Activated B cell treated with CpG ODN at 0.5 μM for 24 hours (primary cell): Measurements from ENCODE around the gene DNAAF2. TPM values are rescaled to one million over a fixed set of nuclear protein-coding genes. Genes with fewer than 3 reads are reported as not detected.

ENCODE experiments used
- ATAC-seq: fragments of 200-7000 bp; cut with Tn5 transposase; one replicate; pipeline ENCODE4 v1.10.0; 2021; ENCODE audit warnings: low read depth, mild to moderate bottlenecking, moderate library complexity
- CTCF ChIA-PET: fragments of 350-600 bp; sonication (Branson Sonifier 250); formaldehyde crosslinking; loops from one replicate; lab custom pipeline; 2021; ENCODE audit warnings: antibody characterized with exemption; lab: Charles Lee
- POLR2A ChIA-PET: fragments of 350-600 bp; sonication (Branson Sonifier 250); formaldehyde crosslinking; loops from one replicate; lab custom pipeline; 2021; ENCODE audit warnings: antibody characterized with exemption; lab: Charles Lee
- DNase-seq: peaks from one replicate; pipeline ENCODE4 v3.0.0; 2022
- H3K27ac Mint-ChIP-seq: one replicate; pipeline ENCODE4 v1.8.0; 2020; ENCODE audit warnings: mixed read lengths
- H3K27me3 Mint-ChIP-seq: one replicate; pipeline ENCODE4 v1.8.0; 2021; ENCODE audit warnings: mixed read lengths
- H3K36me3 Mint-ChIP-seq: one replicate; pipeline ENCODE4 v1.8.0; 2021; ENCODE audit warnings: low read depth, mixed read lengths
- H3K4me1 Mint-ChIP-seq: one replicate; pipeline ENCODE4 v1.8.0; 2021; ENCODE audit warnings: mixed read lengths
- H3K4me3 Mint-ChIP-seq: one replicate; pipeline ENCODE4 v1.8.0; 2020; ENCODE audit warnings: mild to moderate bottlenecking, mixed read lengths
- H3K9me3 Mint-ChIP-seq: one replicate; pipeline ENCODE4 v1.8.0; 2020; ENCODE audit warnings: mixed read lengths
- intact Hi-C: fragments of 100-400 bp; cut with micrococcal nuclease; formaldehyde crosslinking; loops from one replicate; pipeline ENCODE4 v1.15.1; 2024
- total RNA-seq: library from RNA; stranded (reverse); gene quantifications from 2 replicates; pipeline ENCODE4 v1.2.3, GENCODE V29; 2022
- TF ChIP-seq, protein P1 (sequence below): fragments of 200-600 bp; IDR thresholded peaks from one replicate; pipeline ENCODE4 v1.8.0; 2022; ENCODE audit warnings: antibody characterized with exemption, mild to moderate bottlenecking

DNAAF2 gene
- total RNA-seq, 1 donor from 2014 or later: 8.6 TPM

DNA sequence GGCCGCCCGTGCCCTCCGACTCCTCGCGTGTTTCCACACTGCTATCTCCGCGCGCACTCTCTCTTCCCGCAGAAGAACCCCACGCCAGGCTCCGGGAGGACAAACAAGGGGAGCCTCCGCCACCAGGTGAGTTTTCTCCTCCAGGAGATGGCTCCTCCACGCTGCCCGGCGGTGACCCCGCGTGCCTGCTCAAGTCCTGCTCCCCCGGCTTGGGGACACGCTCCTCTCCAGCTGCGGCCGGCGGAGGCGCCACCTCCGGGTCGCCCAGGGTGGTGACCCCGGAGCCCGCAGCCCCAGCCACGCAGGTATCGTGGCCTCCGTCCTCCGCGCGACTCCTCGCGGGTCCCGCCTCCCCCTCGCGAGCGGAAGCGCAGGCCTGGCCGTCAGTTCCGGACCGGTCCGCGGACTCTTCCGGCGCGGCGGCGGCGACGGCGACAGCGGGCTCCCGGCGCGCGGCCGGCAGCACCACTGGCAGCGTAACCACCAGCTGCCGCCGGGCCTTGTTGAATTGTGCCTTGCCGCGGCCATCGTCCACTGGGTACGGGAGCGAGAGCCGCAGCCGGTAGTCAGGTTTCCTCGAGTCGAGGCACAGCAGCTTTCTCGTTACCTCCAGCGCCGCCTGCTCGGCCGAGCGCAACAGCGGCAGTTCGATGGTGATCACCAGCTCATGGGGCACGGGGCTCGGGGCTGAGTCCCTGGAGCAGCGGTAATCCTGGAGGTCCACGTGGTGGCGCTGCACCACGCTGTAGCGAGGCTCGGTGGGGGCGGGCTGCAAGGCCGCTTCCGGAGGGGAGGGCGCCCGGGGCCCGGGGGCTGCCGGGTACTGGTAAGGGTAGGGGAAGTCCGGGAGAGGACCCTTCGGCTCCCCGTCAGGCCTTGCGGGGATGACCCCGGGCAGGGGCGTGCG, 1.2 kb downstream of the DNAAF2 start:
- Mint-ChIP-seq H3K4me1 (peaks cover 66% of the 10 kb centered on the region), H3K27me3 (no peaks in the 10 kb centered on the region), H3K4me3 (peak overlapping the region; percentile 96), H3K36me3 (peaks cover 37% of the 10 kb centered on the region), H3K27ac (peak overlapping the region; percentile 98), H3K9me3 (no peaks in the 10 kb centered on the region)
- peak; percentile 92 for DNase-seq
- intact Hi-C loops: loop anchor here (1.0 to 10.0 kb wide), 16 partner anchors 14 to 1191 kb away; partner anchors contain the start of genes DMAC2L, KLHDC1, KLHDC2 and L2HGDH
- ChIA-PET POLR2A (interaction anchor here (0.5 to 6.3 kb wide), 26 partner anchors 10 to 1038 kb away, joined by 3 to 235 read pairs (median 6); partner anchors contain the start of genes ARF6, KLHDC1, KLHDC2 and LRR1), CTCF (interaction anchor here (0.6 to 2.9 kb wide), 19 partner anchors 8 to 479 kb away, joined by 3 to 25 read pairs (median 4); partner anchors contain the start of genes KLHDC2, MGAT2, NEMF and POLE2)
- peak; percentile 80 for ATAC-seq
- TF ChIP-seq, protein P1, sequence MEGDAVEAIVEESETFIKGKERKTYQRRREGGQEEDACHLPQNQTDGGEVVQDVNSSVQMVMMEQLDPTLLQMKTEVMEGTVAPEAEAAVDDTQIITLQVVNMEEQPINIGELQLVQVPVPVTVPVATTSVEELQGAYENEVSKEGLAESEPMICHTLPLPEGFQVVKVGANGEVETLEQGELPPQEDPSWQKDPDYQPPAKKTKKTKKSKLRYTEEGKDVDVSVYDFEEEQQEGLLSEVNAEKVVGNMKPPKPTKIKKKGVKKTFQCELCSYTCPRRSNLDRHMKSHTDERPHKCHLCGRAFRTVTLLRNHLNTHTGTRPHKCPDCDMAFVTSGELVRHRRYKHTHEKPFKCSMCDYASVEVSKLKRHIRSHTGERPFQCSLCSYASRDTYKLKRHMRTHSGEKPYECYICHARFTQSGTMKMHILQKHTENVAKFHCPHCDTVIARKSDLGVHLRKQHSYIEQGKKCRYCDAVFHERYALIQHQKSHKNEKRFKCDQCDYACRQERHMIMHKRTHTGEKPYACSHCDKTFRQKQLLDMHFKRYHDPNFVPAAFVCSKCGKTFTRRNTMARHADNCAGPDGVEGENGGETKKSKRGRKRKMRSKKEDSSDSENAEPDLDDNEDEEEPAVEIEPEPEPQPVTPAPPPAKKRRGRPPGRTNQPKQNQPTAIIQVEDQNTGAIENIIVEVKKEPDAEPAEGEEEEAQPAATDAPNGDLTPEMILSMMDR: no peak

DNA sequence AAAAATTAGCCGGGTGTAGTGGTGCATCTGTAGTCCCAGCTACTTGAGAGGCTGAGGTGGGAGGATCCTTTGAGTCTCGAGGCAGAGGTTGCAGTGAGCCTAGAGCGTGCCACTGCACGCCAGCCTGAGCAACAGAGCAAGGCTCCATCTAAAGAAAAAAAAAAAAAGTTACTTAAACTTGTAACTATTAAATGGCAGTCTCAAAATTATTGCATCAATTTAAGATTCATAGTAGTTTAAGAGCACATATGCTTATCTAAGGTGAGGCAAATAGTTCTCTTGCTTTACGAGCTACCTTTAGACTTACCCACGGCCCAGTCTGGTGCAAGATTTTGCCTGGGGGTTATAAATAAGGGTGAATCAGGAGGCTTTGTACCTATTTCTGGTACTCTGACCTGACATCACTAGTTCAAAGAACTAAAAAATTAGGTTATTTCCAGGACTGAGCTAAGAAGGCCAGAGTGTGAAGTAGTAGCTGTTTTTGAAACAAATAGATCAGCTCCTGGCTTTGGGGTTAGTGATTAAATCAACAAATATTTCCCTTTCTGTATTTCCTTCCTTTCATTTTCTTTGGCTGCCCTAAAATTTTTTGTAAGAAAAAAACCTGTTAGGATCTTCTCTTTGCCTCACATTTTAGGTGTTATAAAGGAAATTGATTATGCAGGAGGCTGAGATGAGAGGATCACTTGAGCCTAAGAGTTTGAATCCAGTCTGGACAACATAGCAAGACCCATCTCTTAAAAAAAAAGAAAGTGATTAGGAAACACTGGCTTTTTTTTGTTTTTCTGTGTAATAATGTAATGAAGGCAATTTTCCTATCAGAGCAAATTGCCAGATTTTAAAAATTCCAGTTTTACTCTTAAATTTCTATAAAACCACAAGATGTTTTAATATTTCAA, 10.9 kb downstream of the DNAAF2 start:
- no peaks in the 10 kb centered on the region for H3K27me3 Mint-ChIP-seq
- ATAC-seq: no peak
- H3K36me3 Mint-ChIP-seq: peaks cover 57% of the 10 kb centered on the region
- TF ChIP-seq, protein P1: no peak
- no peaks in the 10 kb centered on the region for H3K9me3 Mint-ChIP-seq
- ChIA-PET CTCF (interaction anchor here (0.7 to 1.3 kb wide), 4 partner anchors 8 to 163 kb away, joined by 3 to 7 read pairs (median 4); partner anchors contain the start of gene DNAAF2), POLR2A (interaction anchor here (0.5 to 2.1 kb wide), 6 partner anchors 10 to 229 kb away, joined by 3 to 20 read pairs (median 4); partner anchors contain the start of genes DNAAF2, LRR1, NEMF and POLE2)
- intact Hi-C loops: loop anchor here (5.0 kb wide), 1 partner anchor 608 kb away; the partner anchor contains the start of gene SOS2
- DNase-seq: no peak
- H3K27ac Mint-ChIP-seq: peak overlapping the region; percentile 63
- H3K4me3 Mint-ChIP-seq: peak overlapping the region; percentile 32
- peaks cover 58% of the 10 kb centered on the region for H3K4me1 Mint-ChIP-seq

DNA sequence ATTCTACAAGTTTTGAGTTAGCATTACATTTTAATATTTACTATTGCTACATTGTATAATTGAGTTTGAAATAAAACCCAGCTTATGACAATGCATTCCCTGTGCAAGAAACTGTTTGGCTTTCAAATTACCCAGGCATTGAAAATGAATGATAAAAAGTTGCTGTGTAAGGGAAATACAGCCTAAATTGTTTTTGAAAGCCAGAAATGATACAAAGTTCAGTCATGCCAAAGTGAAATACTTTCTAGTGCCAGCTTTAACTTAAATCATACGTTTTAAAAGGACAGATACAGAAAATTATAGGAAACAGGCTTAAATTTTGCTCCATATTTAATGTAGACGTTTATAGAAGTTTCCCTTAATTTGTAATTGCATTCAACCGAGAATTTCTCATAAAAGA, 11.7 kb downstream of the DNAAF2 start:
- peaks cover 63% of the 10 kb centered on the region for H3K4me1 Mint-ChIP-seq
- H3K36me3 Mint-ChIP-seq: peaks cover 65% of the 10 kb centered on the region
- intact Hi-C loops: loop anchor here (5.0 kb wide), 1 partner anchor 609 kb away; the partner anchor contains the start of gene SOS2

DNA sequence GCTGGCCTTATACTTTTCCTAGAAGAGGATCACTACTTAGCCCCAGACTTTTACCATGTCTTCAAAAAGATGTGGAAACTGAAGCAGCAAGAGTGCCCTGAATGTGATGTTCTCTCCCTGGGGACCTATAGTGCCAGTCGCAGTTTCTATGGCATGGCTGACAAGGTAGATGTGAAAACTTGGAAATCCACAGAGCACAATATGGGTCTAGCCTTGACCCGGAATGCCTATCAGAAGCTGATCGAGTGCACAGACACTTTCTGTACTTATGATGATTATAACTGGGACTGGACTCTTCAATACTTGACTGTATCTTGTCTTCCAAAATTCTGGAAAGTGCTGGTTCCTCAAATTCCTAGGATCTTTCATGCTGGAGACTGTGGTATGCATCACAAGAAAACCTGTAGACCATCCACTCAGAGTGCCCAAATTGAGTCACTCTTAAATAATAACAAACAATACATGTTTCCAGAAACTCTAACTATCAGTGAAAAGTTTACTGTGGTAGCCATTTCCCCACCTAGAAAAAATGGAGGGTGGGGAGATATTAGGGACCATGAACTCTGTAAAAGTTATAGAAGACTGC, 12.9 kb downstream of the DNAAF2 start:
- H3K4me3 Mint-ChIP-seq: peak overlapping the region; percentile 97
- intact Hi-C loops: loop anchor here (5.0 kb wide), 1 partner anchor 610 kb away; the partner anchor contains the start of gene SOS2
- peaks cover 65% of the 10 kb centered on the region for H3K4me1 Mint-ChIP-seq

More for the DNA sequence above, 11.7 kb downstream of the DNAAF2 start:
- DNase-seq: no peak
- POLR2A ChIA-PET: interaction anchor here (0.7 to 2.1 kb wide), 5 partner anchors 11 to 229 kb away, joined by 3 to 20 read pairs (median 5); partner anchors contain the start of genes DNAAF2, LRR1, NEMF and POLE2
- TF ChIP-seq, protein P1: no peak
- Mint-ChIP-seq H3K4me3 (peak overlapping the region; percentile 32), H3K27me3 (no peaks in the 10 kb centered on the region), H3K27ac (peak overlapping the region; percentile 63), H3K9me3 (no peaks in the 10 kb centered on the region)
- no peak for ATAC-seq
- CTCF ChIA-PET: interaction anchor here (1.3 to 1.4 kb wide), 4 partner anchors 11 to 37 kb away, joined by 4 to 7 read pairs (median 4); partner anchors contain the start of genes DNAAF2 and RPS29

More for the DNA sequence above, 12.9 kb downstream of the DNAAF2 start:
- Mint-ChIP-seq H3K36me3 (peaks cover 70% of the 10 kb centered on the region), H3K27ac (peak overlapping the region; percentile 97), H3K9me3 (no peaks in the 10 kb centered on the region), H3K27me3 (no peaks in the 10 kb centered on the region)
- POLR2A ChIA-PET: interaction anchor here (0.6 to 3.4 kb wide), 7 partner anchors 12 to 486 kb away, joined by 3 to 293 read pairs (median 30); partner anchors contain the start of genes DNAAF2, KLHDC1, KLHDC2 and LRR1
- ATAC-seq (no peak), DNase-seq (no peak)
- CTCF ChIA-PET: interaction anchor here (1.4 to 2.6 kb wide), 6 partner anchors 10 to 160 kb away, joined by 4 to 29 read pairs (median 10); partner anchors contain the start of genes LRR1 and RPS29
- TF ChIP-seq, protein P1: no peak
